Measurements from ENCODE around the gene HSD17B2. TPM values are rescaled to one million over a fixed set of nuclear protein-coding genes. Genes with fewer than 3 reads are reported as not detected.
A peak's percentile ranks its signal among the peaks of the same experiment; 100 is the strongest.
"Not testable (repeated sequence)": the region's sequence is repeated elsewhere in the genome, so short reads cannot be mapped to it uniquely, and the experiment has no call there.

HSD17B2 gene
- total and polyA plus RNA-seq, 4 donors = 0.48 to 2.5 (median 1.1) TPM

DNA sequence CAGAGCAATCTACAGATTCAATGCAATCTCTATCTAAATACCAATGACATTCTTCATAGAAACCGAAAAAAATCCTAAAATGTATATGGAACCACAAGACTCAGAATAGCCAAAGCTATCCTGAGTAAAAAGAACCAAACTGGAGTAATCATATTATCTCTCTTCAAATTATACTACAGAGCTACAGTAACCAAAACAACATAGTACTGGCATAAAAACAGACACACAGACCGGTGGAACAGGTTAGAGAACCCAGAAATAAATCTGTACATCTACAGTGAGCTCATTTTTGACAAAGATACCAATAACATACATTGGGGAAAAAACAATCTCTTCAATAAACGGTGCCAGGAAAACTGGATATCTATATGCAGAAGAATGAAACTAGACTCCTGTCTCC, 89.6 kb downstream of the HSD17B2 start:
- Histone ChIP-seq H3K36me3 (ENCODE audit: control insufficient read depth, insufficient read depth, low read length) (no peaks in the 10 kb centered on the region), H3K27me3 (ENCODE audit: control insufficient read depth, insufficient read depth, low read length) (no peaks in the 10 kb centered on the region), H3K4me1 (ENCODE audit: control insufficient read depth, insufficient read depth, low read length) (no peaks in the 10 kb centered on the region), H3K4me3 (ENCODE audit: low read depth, low read length) (no peak overlapping the region), H3K27ac (ENCODE audit: low read depth, low read length) (no peak overlapping the region), H3K9me3 (ENCODE audit: control insufficient read depth, insufficient read depth, low read length) (no peaks in the 10 kb centered on the region)
- no peak for DNase-seq (ENCODE audit: low read depth in 4 of 6, low spot score in 6 of 6)
- whole genome bisulfite sequencing (ENCODE audit: insufficient coverage) = 100% methylated on average over 1 of the region's 3 CpGs

DNA sequence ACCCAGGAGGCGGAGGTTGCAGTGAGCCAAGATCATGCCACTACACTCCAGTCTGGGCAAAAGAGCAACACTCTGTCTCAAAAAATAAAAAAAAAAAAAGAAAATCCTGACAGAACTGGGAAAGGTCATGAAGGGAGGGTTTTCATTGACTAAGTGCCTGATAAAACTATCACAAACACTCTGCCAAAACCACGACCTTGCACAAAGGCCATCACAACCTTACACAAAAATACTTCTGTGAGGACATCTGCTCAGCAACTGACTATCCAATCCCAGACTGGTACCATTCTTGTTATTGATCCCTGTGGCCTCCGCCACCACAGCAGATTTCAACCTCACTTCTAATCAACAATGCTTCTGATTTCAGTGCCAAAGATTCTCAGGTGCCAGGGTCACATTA, 94.8 kb downstream of the HSD17B2 start:
- Histone ChIP-seq H3K27me3 (ENCODE audit: control insufficient read depth, insufficient read depth, low read length) (no peaks in the 10 kb centered on the region), H3K27ac (ENCODE audit: low read depth, low read length) (no peak overlapping the region), H3K9me3 (ENCODE audit: control insufficient read depth, insufficient read depth, low read length) (no peaks in the 10 kb centered on the region), H3K4me1 (ENCODE audit: control insufficient read depth, insufficient read depth, low read length) (no peaks in the 10 kb centered on the region), H3K36me3 (ENCODE audit: control insufficient read depth, insufficient read depth, low read length) (no peaks in the 10 kb centered on the region), H3K4me3 (ENCODE audit: low read depth, low read length) (no peak overlapping the region)
- 80% methylated on average over 2 of the region's 3 CpGs for WGBS (ENCODE audit: insufficient coverage)
- DNase-seq (ENCODE audit: low read depth in 4 of 6, low spot score in 6 of 6) = no peak

DNA sequence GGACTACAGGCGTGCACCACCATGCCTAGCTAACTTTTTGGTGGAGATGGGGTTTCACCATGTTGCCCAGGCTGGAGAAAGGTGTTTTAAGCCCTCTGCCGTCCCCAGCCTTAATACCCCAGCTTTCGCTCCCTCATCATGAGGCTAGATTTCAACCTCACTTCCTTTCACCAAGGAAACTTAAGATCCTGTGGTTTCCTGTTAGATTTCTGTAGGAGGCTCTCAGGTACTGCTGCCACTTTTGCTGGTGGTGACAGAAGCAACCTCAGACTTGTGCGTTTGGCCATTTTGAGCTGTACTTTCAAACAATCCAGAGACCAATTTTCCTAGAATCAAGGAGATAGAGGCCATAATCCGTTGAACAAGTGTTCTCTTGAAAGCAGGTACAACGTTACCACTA, 98.7 kb downstream of the HSD17B2 start:
- no peak overlapping the region for H3K4me3 ChIP-seq (ENCODE audit: low read depth, low read length)
- WGBS (ENCODE audit: insufficient coverage) = 95% methylated on average over 3 of the region's 6 CpGs

DNA sequence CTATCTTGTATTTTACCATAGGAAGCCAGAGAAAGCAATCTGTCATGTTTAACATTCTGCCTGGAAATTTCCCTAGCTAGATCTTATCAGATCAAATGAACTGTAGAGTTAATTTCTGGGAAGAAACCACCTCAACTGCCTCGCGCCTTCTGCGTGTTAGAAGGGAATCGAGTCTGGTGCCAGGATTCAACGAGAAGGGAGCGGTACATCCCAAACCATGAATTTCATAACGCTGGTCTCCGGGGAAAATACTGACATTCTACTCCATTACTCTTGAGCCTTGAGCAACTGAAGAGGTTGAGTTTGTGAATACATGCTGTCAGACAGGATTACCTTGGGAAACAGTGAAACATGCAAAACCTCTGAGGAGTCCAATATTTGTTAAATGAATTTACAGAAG, 99.8 kb downstream of the HSD17B2 start:
- Histone ChIP-seq H3K4me1 (ENCODE audit: control insufficient read depth, insufficient read depth, low read length) (no peaks in the 10 kb centered on the region), H3K27me3 (ENCODE audit: control insufficient read depth, insufficient read depth, low read length) (no peaks in the 10 kb centered on the region), H3K27ac (ENCODE audit: low read depth, low read length) (no peak overlapping the region), H3K9me3 (ENCODE audit: control insufficient read depth, insufficient read depth, low read length) (no peaks in the 10 kb centered on the region), H3K4me3 (ENCODE audit: low read depth, low read length) (no peak overlapping the region), H3K36me3 (ENCODE audit: control insufficient read depth, insufficient read depth, low read length) (no peaks in the 10 kb centered on the region)
- peak in 1 of 6 donors; percentile 53 for DNase-seq (ENCODE audit: low read depth in 4 of 6, low spot score in 6 of 6)
- WGBS (ENCODE audit: insufficient coverage) = 94% methylated on average over 3 of the region's 8 CpGs

More for the DNA sequence above, 98.7 kb downstream of the HSD17B2 start:
- Histone ChIP-seq H3K27me3 (ENCODE audit: control insufficient read depth, insufficient read depth, low read length) (no peaks in the 10 kb centered on the region), H3K27ac (ENCODE audit: low read depth, low read length) (no peak overlapping the region), H3K9me3 (ENCODE audit: control insufficient read depth, insufficient read depth, low read length) (no peaks in the 10 kb centered on the region), H3K4me1 (ENCODE audit: control insufficient read depth, insufficient read depth, low read length) (no peaks in the 10 kb centered on the region), H3K36me3 (ENCODE audit: control insufficient read depth, insufficient read depth, low read length) (no peaks in the 10 kb centered on the region)
- DNase-seq (ENCODE audit: low read depth in 4 of 6, low spot score in 6 of 6) = no peak

DNA sequence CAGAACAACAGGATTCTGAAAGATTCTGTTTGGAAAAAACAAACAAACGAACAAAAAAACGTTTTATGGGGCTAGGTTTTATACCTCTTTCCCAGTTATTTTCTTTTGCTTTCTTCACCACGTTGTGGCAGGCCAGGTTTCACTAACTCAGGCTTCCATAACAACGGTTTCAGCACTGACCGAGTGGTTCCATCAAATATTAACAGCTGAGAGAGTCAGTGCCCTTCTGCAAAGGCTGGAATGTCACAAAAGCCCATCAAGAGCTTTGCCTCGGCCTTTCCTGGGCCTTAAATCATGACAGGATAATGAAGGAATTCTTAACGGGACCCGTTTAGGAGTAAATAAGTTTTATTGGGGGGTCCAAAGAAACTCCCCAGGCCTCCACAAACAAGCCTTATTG, 100.8 kb downstream of the HSD17B2 start:
- H3K4me1 ChIP-seq (ENCODE audit: control insufficient read depth, insufficient read depth, low read length) = no peaks in the 10 kb centered on the region
- H3K4me3 ChIP-seq (ENCODE audit: low read depth, low read length) = no peak overlapping the region
- no peak overlapping the region for H3K27ac ChIP-seq (ENCODE audit: low read depth, low read length)
- no peaks in the 10 kb centered on the region for H3K36me3 ChIP-seq (ENCODE audit: control insufficient read depth, insufficient read depth, low read length)
- no peaks in the 10 kb centered on the region for H3K27me3 ChIP-seq (ENCODE audit: control insufficient read depth, insufficient read depth, low read length)
- H3K9me3 ChIP-seq (ENCODE audit: control insufficient read depth, insufficient read depth, low read length) = no peaks in the 10 kb centered on the region
- 57% methylated on average over 6 of the region's 8 CpGs for WGBS (ENCODE audit: insufficient coverage)
- no peak for DNase-seq (ENCODE audit: low read depth in 4 of 6, low spot score in 6 of 6)

DNA sequence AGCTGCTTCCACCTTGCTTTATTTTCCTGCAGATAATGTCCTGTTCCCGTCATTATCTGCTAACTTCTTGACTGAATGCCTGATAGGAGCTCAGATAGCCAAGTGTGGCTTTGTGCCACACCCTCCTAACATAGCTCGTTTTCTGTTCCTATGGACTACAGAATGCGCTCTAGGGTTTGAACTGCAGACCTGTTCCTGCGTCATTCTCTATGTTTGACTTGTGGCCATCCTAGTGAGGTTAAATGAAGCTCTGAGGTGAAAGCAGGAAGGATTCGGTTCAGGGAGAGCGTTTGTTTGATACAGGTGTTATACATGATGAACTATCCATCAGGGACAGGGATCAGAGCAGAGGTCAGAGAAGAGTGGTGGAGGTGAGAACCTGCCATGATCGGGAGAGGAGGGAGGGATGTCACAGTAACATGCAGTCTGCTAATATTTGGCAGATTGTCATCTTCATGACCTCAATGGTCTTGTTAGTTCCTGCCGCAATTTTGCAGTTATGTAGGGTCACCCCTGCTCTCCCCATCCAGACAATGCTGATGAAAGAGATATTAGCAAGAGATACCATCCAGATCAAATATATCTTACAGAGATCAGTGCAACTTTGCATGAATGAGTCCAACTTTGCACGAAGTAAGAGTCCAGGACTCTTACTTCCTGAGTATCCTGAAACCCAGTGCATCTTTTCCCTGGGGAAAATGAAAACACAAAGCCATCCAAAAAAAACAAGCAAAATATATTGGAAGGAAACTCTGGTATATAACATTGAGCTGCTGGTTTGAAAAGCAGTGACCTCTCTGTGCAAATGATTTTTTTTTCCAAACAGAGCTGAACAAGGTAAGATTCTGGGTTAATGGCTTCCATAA, 102.1 kb downstream of the HSD17B2 start:
- H3K27me3 ChIP-seq (ENCODE audit: control insufficient read depth, insufficient read depth, low read length) = no peaks in the 10 kb centered on the region
- no peak for DNase-seq (ENCODE audit: low read depth in 4 of 6, low spot score in 6 of 6)
- no peaks in the 10 kb centered on the region for H3K4me1 ChIP-seq (ENCODE audit: control insufficient read depth, insufficient read depth, low read length)
- H3K9me3 ChIP-seq (ENCODE audit: control insufficient read depth, insufficient read depth, low read length) = no peaks in the 10 kb centered on the region
- no peak overlapping the region for H3K27ac ChIP-seq (ENCODE audit: low read depth, low read length)
- WGBS (ENCODE audit: insufficient coverage) = 88% methylated on average over 6 of the region's 9 CpGs
- H3K36me3 ChIP-seq (ENCODE audit: control insufficient read depth, insufficient read depth, low read length) = no peaks in the 10 kb centered on the region
- H3K4me3 ChIP-seq (ENCODE audit: low read depth, low read length) = no peak overlapping the region

DNA sequence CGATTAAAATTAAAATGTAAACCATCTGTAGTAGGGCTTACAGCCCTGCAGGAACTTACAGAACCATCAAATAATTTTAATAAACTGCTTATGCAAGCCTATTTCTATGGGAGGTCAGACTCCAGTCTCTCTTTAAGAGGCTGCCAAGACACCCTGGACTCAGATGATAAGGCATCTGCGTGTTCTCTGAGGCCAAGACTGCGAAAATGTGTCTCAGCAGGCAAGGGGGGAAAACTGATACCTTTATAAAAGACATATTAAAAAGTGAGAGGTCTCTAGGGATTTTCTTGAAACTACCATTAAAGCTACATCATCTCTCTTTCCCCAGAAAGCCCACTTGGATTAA, 102.7 kb downstream of the HSD17B2 start:
- Histone ChIP-seq H3K4me3 (ENCODE audit: low read depth, low read length) (no peak overlapping the region), H3K27me3 (ENCODE audit: control insufficient read depth, insufficient read depth, low read length) (no peaks in the 10 kb centered on the region), H3K9me3 (ENCODE audit: control insufficient read depth, insufficient read depth, low read length) (no peaks in the 10 kb centered on the region), H3K36me3 (ENCODE audit: control insufficient read depth, insufficient read depth, low read length) (no peaks in the 10 kb centered on the region), H3K4me1 (ENCODE audit: control insufficient read depth, insufficient read depth, low read length) (no peaks in the 10 kb centered on the region), H3K27ac (ENCODE audit: low read depth, low read length) (no peak overlapping the region)
- no CpG with 5 or more reads among the region's 3 CpGs for WGBS (ENCODE audit: insufficient coverage)
- DNase-seq (ENCODE audit: low read depth in 4 of 6, low spot score in 6 of 6) = no peak

DNA sequence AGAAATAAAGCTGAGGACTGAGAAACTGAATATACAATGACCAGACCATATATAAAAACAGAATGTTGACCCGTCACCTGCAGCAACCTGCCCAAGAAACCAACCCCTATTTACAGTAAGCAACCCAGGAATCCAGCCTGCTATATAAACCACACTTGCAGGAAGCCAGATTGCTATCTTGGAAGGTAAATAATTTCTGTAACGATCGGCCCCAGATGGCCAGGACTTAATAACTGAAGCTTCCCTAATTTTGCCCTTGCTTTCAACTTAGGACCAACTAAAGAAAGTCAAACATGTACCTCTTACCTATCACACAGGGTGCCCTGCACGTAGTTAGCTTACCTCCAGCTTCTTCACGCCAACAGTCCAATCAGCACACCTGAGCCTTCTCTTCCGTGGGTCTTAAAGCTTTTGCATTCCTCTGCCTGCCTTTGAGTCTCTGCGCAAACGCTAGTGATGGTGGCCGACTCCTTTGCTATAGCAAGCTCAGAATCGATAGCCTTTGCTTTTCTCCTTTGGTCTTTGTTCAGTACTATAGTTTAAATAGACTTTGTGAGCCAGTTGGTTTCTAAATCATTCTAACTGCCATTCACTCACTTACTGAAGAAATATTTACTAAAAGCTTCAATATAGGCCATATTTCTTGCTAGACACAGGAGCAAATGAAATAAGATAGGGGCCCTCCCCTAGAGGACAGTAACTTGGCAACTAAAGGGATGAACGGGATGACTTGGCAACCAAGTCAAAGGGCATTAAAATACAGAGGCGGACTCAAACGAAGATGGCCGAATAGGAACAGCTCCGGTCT, 103.6 kb downstream of the HSD17B2 start:
- DNase-seq (ENCODE audit: low read depth in 4 of 6, low spot score in 6 of 6) = no peak
- 70% methylated on average over 6 of the region's 15 CpGs for WGBS (ENCODE audit: insufficient coverage)
- Histone ChIP-seq H3K4me3 (ENCODE audit: low read depth, low read length) (no peak overlapping the region), H3K9me3 (ENCODE audit: control insufficient read depth, insufficient read depth, low read length) (no peaks in the 10 kb centered on the region), H3K4me1 (ENCODE audit: control insufficient read depth, insufficient read depth, low read length) (no peaks in the 10 kb centered on the region), H3K27ac (ENCODE audit: low read depth, low read length) (no peak overlapping the region), H3K36me3 (ENCODE audit: control insufficient read depth, insufficient read depth, low read length) (no peaks in the 10 kb centered on the region), H3K27me3 (ENCODE audit: control insufficient read depth, insufficient read depth, low read length) (no peaks in the 10 kb centered on the region)

DNA sequence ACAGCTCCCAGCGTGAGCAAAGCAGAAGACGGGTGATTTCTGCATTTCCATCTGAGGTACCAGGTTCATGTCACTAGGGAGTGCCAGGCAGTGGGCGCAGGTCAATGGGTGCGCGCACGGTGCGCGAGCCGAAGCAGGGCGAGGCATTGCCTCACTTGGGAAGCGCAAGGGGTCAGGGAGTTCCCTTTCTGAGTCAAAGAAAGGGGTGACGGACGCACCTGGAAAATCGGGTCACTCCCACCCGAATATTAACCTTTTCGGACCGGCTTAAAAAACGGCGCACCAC, 104.2 kb downstream of the HSD17B2 start:
- H3K36me3 ChIP-seq (ENCODE audit: control insufficient read depth, insufficient read depth, low read length); H3K4me3 ChIP-seq (ENCODE audit: low read depth, low read length); H3K27me3 ChIP-seq (ENCODE audit: control insufficient read depth, insufficient read depth, low read length); H3K9me3 ChIP-seq (ENCODE audit: control insufficient read depth, insufficient read depth, low read length); H3K4me1 ChIP-seq (ENCODE audit: control insufficient read depth, insufficient read depth, low read length); H3K27ac ChIP-seq (ENCODE audit: low read depth, low read length); DNase-seq (ENCODE audit: low read depth in 4 of 6, low spot score in 6 of 6): not testable (repeated sequence)
- WGBS (ENCODE audit: insufficient coverage) = 77% methylated on average over 15 of the region's 19 CpGs

DNA sequence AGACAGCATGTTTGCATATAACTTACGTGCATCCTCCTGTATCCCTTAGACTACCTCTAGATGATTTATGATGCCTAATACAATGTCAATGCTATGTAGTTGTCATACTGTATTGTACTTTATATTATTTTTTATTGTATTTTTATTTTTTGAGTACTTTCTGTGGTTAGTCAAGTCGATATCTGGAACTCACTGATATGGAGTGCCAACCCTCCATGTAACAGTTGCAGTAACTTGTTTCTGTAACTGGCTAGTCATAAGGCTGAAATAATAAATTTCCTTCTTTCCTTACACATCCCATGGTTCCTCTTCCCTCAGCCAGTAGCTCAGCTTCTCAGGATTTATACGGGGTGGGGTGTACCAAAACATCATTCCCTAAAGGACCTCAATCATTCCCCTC, 111.5 kb downstream of the HSD17B2 start:
- Histone ChIP-seq H3K4me1 (ENCODE audit: control insufficient read depth, insufficient read depth, low read length) (no peaks in the 10 kb centered on the region), H3K9me3 (ENCODE audit: control insufficient read depth, insufficient read depth, low read length) (no peaks in the 10 kb centered on the region), H3K4me3 (ENCODE audit: low read depth, low read length) (no peak overlapping the region), H3K36me3 (ENCODE audit: control insufficient read depth, insufficient read depth, low read length) (peaks cover 2% of the 10 kb centered on the region), H3K27me3 (ENCODE audit: control insufficient read depth, insufficient read depth, low read length) (no peaks in the 10 kb centered on the region), H3K27ac (ENCODE audit: low read depth, low read length) (peak overlapping the region; percentile 33)
- DNase-seq (ENCODE audit: low read depth in 4 of 6, low spot score in 6 of 6) = no peak
- WGBS (ENCODE audit: insufficient coverage) = 67% methylated on average over 1 of the region's 3 CpGs
